Activated T-cell treated with anti-CD3 and anti-CD28 coated beads, Interleukin-2, amount 50 U/mL, for 4 hours (primary cell): ENCODE results near the gene WNK4. TPM values are rescaled to one million over a fixed set of nuclear protein-coding genes. Genes with fewer than 3 reads are reported as not detected.
A peak's percentile ranks its signal among the peaks of the same experiment; 100 is the strongest.

Source experiments
- ATAC-seq, 2 donors: fragments of 200-7000 bp; cut with Tn5 transposase; one replicate each; pipeline ENCODE4 v1.10.0; 2021
- DNase-seq: peaks from one replicate; pipeline ENCODE4 v3.0.0-alpha.2; 2020
- H3K27me3 Mint-ChIP-seq: one replicate; pipeline ENCODE4 v1.8.0; 2021; ENCODE audit warnings: low read depth, mixed read lengths
- H3K36me3 Mint-ChIP-seq: one replicate; pipeline ENCODE4 v1.8.0; 2022; ENCODE audit warnings: mixed read lengths; ENCODE audit not compliant: insufficient read depth
- H3K4me1 Mint-ChIP-seq: one replicate; pipeline ENCODE4 v1.8.0; 2021; ENCODE audit warnings: low read depth, mixed read lengths
- H3K4me3 Mint-ChIP-seq: one replicate; pipeline ENCODE4 v1.8.0; 2021; ENCODE audit warnings: mild to moderate bottlenecking, moderate library complexity, mixed read lengths
- H3K9me3 Mint-ChIP-seq: one replicate; pipeline ENCODE4 v1.8.0; 2021; ENCODE audit warnings: mixed read lengths
- total RNA-seq, 3 donors: library from RNA; stranded (reverse); gene quantifications; one replicate each; pipeline ENCODE4 v1.2.1, GENCODE V29; 2021

WNK4 gene
- total RNA-seq, 3 donors from 2014 or later: 0.16 to 0.46 (median 0.38) TPM

GRCh38 chr17:42832213-42832933 is 52.0 kb downstream of the WNK4 start:
- Mint-ChIP-seq H3K36me3 (peaks cover 3% of the 10 kb centered on the region), H3K9me3 (no peaks in the 10 kb centered on the region), H3K27me3 (peaks cover 6% of the 10 kb centered on the region), H3K4me1 (peaks cover 21% of the 10 kb centered on the region), H3K4me3 (peak overlapping the region; percentile 96)
- DNase-seq (no peak), ATAC-seq (peak; percentile 59 to 73)

- peaks cover 23% of the 10 kb centered on the region for H3K4me1 Mint-ChIP-seq
Observed at GRCh38 chr17:42832934-42833766, 52.7 kb downstream of the WNK4 start, which contains the start of gene PSME3. Gene PSME3 (plus strand): TSS chr17:42833397. CDS start chr17:42833632, 235 bp downstream.

GRCh38 chr17:42833767-42834422 is 53.5 kb downstream of the WNK4 start:
- peaks cover 4% of the 10 kb centered on the region for H3K27me3 Mint-ChIP-seq
- DNase-seq: no peak
- no peak for ATAC-seq

More at GRCh38 chr17:42832934-42833766, 52.7 kb downstream of the WNK4 start, which contains the start of gene PSME3:
- peaks cover 10% of the 10 kb centered on the region for H3K36me3 Mint-ChIP-seq
- peak within 1 kb of the TSS; percentile 96 for H3K4me3 Mint-ChIP-seq
- ATAC-seq: peak; percentile 89 to 92
- peaks cover 6% of the 10 kb centered on the region for H3K27me3 Mint-ChIP-seq
- DNase-seq: peak; percentile 87
- H3K9me3 Mint-ChIP-seq: no peaks in the 10 kb centered on the region

GRCh38 chr17:42835732-42836131 is 55.3 kb downstream of the WNK4 start:
- ATAC-seq: no peak
- no peaks in the 10 kb centered on the region for H3K27me3 Mint-ChIP-seq
- no peak for DNase-seq
- peaks cover 23% of the 10 kb centered on the region for H3K4me1 Mint-ChIP-seq
- H3K4me3 Mint-ChIP-seq: no peak overlapping the region
- no peaks in the 10 kb centered on the region for H3K9me3 Mint-ChIP-seq
- peaks cover 24% of the 10 kb centered on the region for H3K36me3 Mint-ChIP-seq

More at GRCh38 chr17:42833767-42834422, 53.5 kb downstream of the WNK4 start:
- Mint-ChIP-seq H3K9me3 (no peaks in the 10 kb centered on the region), H3K36me3 (peaks cover 16% of the 10 kb centered on the region), H3K4me3 (peak overlapping the region; percentile 96), H3K4me1 (peaks cover 23% of the 10 kb centered on the region)

GRCh38 chr17:42841975-42842685 is 61.7 kb downstream of the WNK4 start:
- Mint-ChIP-seq H3K27me3 (no peaks in the 10 kb centered on the region), H3K36me3 (peaks cover 46% of the 10 kb centered on the region), H3K4me1 (peaks cover 13% of the 10 kb centered on the region), H3K9me3 (no peaks in the 10 kb centered on the region), H3K4me3 (no peak overlapping the region)
- DNase-seq: no peak
- no peak for ATAC-seq

- ATAC-seq (no peak), DNase-seq (no peak)
- no peaks in the 10 kb centered on the region for H3K27me3 Mint-ChIP-seq
- no peak overlapping the region for H3K4me3 Mint-ChIP-seq
- peaks cover 11% of the 10 kb centered on the region for H3K4me1 Mint-ChIP-seq
- no peaks in the 10 kb centered on the region for H3K9me3 Mint-ChIP-seq
- peaks cover 37% of the 10 kb centered on the region for H3K36me3 Mint-ChIP-seq
Observed at GRCh38 chr17:42843358-42843934, 63.0 kb downstream of the WNK4 start.

GRCh38 chr17:42844271-42844670 is 63.9 kb downstream of the WNK4 start, which contains the start of gene AOC2:
Gene AOC2 (plus strand): TSS chr17:42844580. CDS start chr17:42844627, 47 bp downstream.
- no peak within 1 kb of the TSS for H3K4me3 Mint-ChIP-seq
- no peaks in the 10 kb centered on the region for H3K9me3 Mint-ChIP-seq
- no peaks in the 10 kb centered on the region for H3K27me3 Mint-ChIP-seq
- ATAC-seq (no peak), DNase-seq (no peak)
- H3K4me1 Mint-ChIP-seq: peaks cover 11% of the 10 kb centered on the region
- peaks cover 29% of the 10 kb centered on the region for H3K36me3 Mint-ChIP-seq

- H3K27me3 Mint-ChIP-seq: no peaks in the 10 kb centered on the region
- H3K36me3 Mint-ChIP-seq: peaks cover 25% of the 10 kb centered on the region
- no peak overlapping the region for H3K4me3 Mint-ChIP-seq
- H3K4me1 Mint-ChIP-seq: peaks cover 11% of the 10 kb centered on the region
- no peak for DNase-seq
- H3K9me3 Mint-ChIP-seq: no peaks in the 10 kb centered on the region
- no peak for ATAC-seq
Observed at GRCh38 chr17:42844761-42845555, 64.5 kb downstream of the WNK4 start.

- peaks cover 25% of the 10 kb centered on the region for H3K36me3 Mint-ChIP-seq
- peaks cover 11% of the 10 kb centered on the region for H3K4me1 Mint-ChIP-seq
- DNase-seq (no peak), ATAC-seq (peak in 1 of 2 donors; percentile 2)
- no peak overlapping the region for H3K4me3 Mint-ChIP-seq
- no peaks in the 10 kb centered on the region for H3K9me3 Mint-ChIP-seq
- H3K27me3 Mint-ChIP-seq: no peaks in the 10 kb centered on the region
Observed at GRCh38 chr17:42845556-42845917, 65.1 kb downstream of the WNK4 start.

GRCh38 chr17:42845918-42846593 is 65.6 kb downstream of the WNK4 start:
- peaks cover 25% of the 10 kb centered on the region for H3K36me3 Mint-ChIP-seq
- ATAC-seq: peak; percentile 68 to 83
- peaks cover 11% of the 10 kb centered on the region for H3K4me1 Mint-ChIP-seq
- no peak overlapping the region for H3K4me3 Mint-ChIP-seq
- no peaks in the 10 kb centered on the region for H3K27me3 Mint-ChIP-seq
- DNase-seq: no peak
- H3K9me3 Mint-ChIP-seq: no peaks in the 10 kb centered on the region
